Thyroid gland (tissue), 4 donors: ENCODE measurements around the gene RBMS1. TPM values are rescaled to one million over a fixed set of nuclear protein-coding genes. Genes with fewer than 3 reads are reported as not detected.

ENCODE experiments used
- DNase-seq, 2 donors: peaks; one replicate each; pipeline ENCODE4 v3.0.0-alpha.2; 2019
- H3K27ac ChIP-seq, 3 donors: fragments of 200-600 bp; sonication (generic); 1 replicate in 2 of 3; 2 replicates in 1 of 3; pipeline ENCODE4 v1.5.1; 2016 to 2019; ENCODE audit warnings: mild to moderate bottlenecking in 1 of 3, moderate library complexity in 1 of 3
- H3K27me3 ChIP-seq: fragments of 200-600 bp; sonication (generic); one replicate; pipeline ENCODE4 v1.5.1; 2019
- H3K36me3 ChIP-seq, 2 donors: fragments of 200-600 bp; sonication (generic); one replicate each; pipeline ENCODE4 v1.5.1; 2016 to 2019
- H3K4me1 ChIP-seq, 2 donors: fragments of 200-600 bp; sonication (generic); one replicate each; pipeline ENCODE4 v1.5.1; 2017 to 2019
- H3K4me3 ChIP-seq, 3 donors: fragments of 200-600 bp; sonication (generic); replicated peaks in 1 of 3; 1 replicate in 2 of 3; 2 replicates in 1 of 3; pipeline ENCODE4 v1.5.1; 2016; ENCODE audit warnings: mild to moderate bottlenecking in 1 of 3
- H3K9me3 ChIP-seq: fragments of 200-600 bp; sonication (generic); one replicate; pipeline ENCODE4 v1.5.1; 2017
- POLR2A ChIP-seq, 2 donors: fragments of 450-650 bp; IDR thresholded peaks; one replicate each; pipeline ENCODE4 v1.6.1; 2017; ENCODE audit warnings: antibody characterized with exemption in 2 of 2, mild to moderate bottlenecking in 2 of 2, moderate library complexity in 1 of 2
- WGBS, 2 donors: methylation state at CpG; one replicate each; pipeline ENCODE4 v1.1.5; 2017; 5-methylcytosine and 5-hydroxymethylcytosine counted together
- intact Hi-C: fragments of 100-400 bp; cut with DNase I; formaldehyde crosslinking; loops from one replicate; pipeline ENCODE4 v1.15.1; 2023
- total RNA-seq, 4 donors: library from RNA; depleted of rRNA; stranded (reverse); fragments of >200 nt; gene quantifications; one replicate each; pipeline ENCODE4 v1.2.3, GENCODE V29; 2016
- TF ChIP-seq, protein P1 (sequence below), 6 experiments: fragments of 200-600 bp in 3 of 6; fragments of 450-650 bp in 3 of 6; sonication (generic) in 3 of 6; IDR thresholded peaks; one replicate each; pipeline ENCODE4 v1.5.1; 2016 to 2019; ENCODE audit warnings: antibody characterized with exemption in 6 of 6, mild to moderate bottlenecking in 2 of 6, inconsistent platforms in 1 of 6, moderate library complexity in 1 of 6

The RBMS1 gene
- total RNA-seq, 4 donors from 2014 or later: 50.9 to 80.1 (median 69.0) TPM

DNA sequence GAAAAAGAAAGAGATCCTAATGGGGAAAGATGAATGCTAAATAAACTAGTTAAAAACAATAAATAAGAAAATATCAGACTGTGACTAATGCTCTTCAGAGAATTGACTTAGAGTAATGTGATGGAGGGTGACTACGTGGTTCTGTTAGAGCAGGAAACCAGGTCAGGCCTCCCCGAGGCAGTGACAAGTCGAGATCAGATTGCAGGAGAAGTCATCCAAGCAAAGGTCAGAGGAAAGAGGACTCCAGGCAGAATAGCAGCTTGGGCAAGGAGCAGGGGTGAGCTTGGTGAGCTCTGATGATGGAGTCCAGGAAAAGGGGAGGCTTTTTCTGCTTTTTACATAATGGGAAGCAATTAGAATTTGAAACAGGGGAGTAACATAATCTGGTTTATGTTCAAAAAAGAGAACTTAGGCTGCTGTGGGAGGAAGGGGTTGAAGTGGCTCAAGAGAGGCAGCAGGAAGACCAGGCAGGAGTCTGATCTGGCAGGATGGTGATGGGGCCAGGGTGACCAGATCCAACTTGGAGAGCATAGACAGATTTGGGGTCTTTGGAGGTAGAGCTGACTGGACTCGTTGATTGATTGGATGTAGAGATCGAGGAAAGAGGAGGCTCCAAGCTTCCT, 266.2 kb downstream of the RBMS1 start:
- WGBS, 2 donors: 70 to 77% methylated on average over 5 of the region's 5 CpGs
- TF ChIP-seq, protein P1, sequence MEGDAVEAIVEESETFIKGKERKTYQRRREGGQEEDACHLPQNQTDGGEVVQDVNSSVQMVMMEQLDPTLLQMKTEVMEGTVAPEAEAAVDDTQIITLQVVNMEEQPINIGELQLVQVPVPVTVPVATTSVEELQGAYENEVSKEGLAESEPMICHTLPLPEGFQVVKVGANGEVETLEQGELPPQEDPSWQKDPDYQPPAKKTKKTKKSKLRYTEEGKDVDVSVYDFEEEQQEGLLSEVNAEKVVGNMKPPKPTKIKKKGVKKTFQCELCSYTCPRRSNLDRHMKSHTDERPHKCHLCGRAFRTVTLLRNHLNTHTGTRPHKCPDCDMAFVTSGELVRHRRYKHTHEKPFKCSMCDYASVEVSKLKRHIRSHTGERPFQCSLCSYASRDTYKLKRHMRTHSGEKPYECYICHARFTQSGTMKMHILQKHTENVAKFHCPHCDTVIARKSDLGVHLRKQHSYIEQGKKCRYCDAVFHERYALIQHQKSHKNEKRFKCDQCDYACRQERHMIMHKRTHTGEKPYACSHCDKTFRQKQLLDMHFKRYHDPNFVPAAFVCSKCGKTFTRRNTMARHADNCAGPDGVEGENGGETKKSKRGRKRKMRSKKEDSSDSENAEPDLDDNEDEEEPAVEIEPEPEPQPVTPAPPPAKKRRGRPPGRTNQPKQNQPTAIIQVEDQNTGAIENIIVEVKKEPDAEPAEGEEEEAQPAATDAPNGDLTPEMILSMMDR (IDR thresholded peaks at IDR 0.05): no peak
- no peak for TF ChIP-seq POLR2A (IDR thresholded peaks at IDR 0.05)
- DNase-seq: no peak
- Histone ChIP-seq H3K9me3 (no peaks in the 10 kb centered on the region), H3K27ac (peak overlapping the region in 2 of 3 donors; percentile 41 to 65), H3K36me3 (no peaks in the 10 kb centered on the region), H3K4me1 (peaks cover 21 to 59% of the 10 kb centered on the region in 2 donors), H3K27me3 (no peaks in the 10 kb centered on the region), H3K4me3 (no peak overlapping the region)
- intact Hi-C loops: no loop called here

DNA sequence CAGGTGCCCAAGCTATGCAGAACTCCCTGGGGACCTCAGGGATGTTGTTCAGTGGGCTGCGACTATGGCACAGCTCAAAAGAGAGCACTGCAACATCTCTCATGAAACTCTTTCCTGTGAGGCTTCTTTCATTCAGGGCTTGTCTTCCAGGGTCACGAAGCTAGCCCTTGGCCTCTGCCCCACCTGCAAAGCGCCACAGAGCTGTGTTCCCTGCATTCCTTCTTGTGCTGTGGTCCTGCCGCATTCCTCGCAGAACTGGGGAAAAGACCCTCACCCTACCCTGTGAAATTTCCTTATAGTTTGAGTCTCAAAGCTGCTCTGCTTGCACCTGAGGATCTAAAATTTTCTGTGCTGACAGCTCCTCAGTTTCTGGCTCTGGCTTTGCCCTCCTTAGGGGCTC, 267.2 kb downstream of the RBMS1 start:
- 78 to 80% methylated on average over 5 of the region's 5 CpGs for WGBS, 2 donors
- no peak for TF ChIP-seq POLR2A (IDR thresholded peaks at IDR 0.05)
- TF ChIP-seq, protein P1 (IDR thresholded peaks at IDR 0.05): no peak
- H3K36me3 ChIP-seq: no peaks in the 10 kb centered on the region
- H3K4me1 ChIP-seq: peaks cover 30 to 66% of the 10 kb centered on the region in 2 donors
- H3K27me3 ChIP-seq: no peaks in the 10 kb centered on the region
- intact Hi-C loops: no loop called here
- H3K9me3 ChIP-seq: no peaks in the 10 kb centered on the region
- DNase-seq: peak in 1 of 2 donors; percentile 36
- H3K27ac ChIP-seq: peak overlapping the region in 2 of 3 donors; percentile 31
- H3K4me3 ChIP-seq: no peak overlapping the region

DNA sequence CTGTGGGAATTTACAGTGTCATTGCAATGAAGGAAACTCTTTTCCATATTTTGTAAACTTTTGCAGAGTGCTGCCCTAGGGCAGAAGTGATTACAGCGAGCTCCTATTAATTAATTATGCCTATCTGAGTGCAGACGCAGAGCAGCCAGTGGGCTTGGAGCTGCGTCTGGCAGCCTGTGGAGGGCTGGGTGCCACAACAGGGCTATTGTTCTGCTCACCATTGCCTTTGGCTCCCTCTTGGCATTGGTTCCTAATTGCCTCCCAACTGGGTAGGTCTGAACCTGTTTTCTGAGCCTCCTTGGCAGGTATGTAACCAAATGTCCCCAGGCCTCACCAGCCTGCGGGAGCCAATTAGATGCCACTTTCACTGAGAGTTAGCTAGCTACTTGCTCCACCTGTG, 267.9 kb downstream of the RBMS1 start:
- intact Hi-C loops: no loop called here
- Histone ChIP-seq H3K4me3 (no peak overlapping the region), H3K36me3 (no peaks in the 10 kb centered on the region), H3K4me1 (peaks cover 36 to 72% of the 10 kb centered on the region in 2 donors), H3K27me3 (no peaks in the 10 kb centered on the region), H3K9me3 (no peaks in the 10 kb centered on the region), H3K27ac (peak overlapping the region in 1 of 3 donors; percentile 31)
- WGBS, 2 donors: 90 to 91% methylated on average over 4 of the region's 4 CpGs
- DNase-seq: no peak
- TF ChIP-seq POLR2A (IDR thresholded peaks at IDR 0.05): no peak
- TF ChIP-seq, protein P1 (IDR thresholded peaks at IDR 0.05): no peak

DNA sequence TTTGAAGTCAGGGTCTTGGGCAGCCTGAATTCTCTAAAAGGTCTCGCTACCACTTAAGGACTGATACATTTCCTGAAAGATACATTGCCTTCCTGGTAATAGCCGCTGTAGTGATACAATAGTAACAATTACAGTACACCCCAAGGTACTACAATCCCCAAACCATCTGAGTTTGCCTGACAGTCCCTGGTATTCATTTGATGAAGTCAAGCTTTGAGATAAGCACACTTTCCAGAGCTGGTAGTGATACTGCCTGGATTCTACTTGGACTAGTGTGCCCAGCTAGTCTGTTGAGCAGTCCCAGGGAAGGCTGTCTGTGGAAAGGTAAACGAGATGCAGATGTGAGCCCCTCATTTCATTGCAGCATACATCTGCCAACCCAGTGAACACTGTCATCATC, 269.1 kb downstream of the RBMS1 start:
- no peak overlapping the region for H3K4me3 ChIP-seq
- H3K9me3 ChIP-seq: no peaks in the 10 kb centered on the region
- TF ChIP-seq, protein P1 (IDR thresholded peaks at IDR 0.05): no peak
- TF ChIP-seq POLR2A (IDR thresholded peaks at IDR 0.05): no peak
- intact Hi-C loops: no loop called here
- 94 to 100% methylated on average over 3 of the region's 3 CpGs for WGBS, 2 donors
- H3K27me3 ChIP-seq: no peaks in the 10 kb centered on the region
- H3K36me3 ChIP-seq: no peaks in the 10 kb centered on the region
- H3K27ac ChIP-seq: peak overlapping the region in 1 of 3 donors; percentile 96
- DNase-seq: no peak
- H3K4me1 ChIP-seq: peaks cover 39 to 78% of the 10 kb centered on the region in 2 donors

DNA sequence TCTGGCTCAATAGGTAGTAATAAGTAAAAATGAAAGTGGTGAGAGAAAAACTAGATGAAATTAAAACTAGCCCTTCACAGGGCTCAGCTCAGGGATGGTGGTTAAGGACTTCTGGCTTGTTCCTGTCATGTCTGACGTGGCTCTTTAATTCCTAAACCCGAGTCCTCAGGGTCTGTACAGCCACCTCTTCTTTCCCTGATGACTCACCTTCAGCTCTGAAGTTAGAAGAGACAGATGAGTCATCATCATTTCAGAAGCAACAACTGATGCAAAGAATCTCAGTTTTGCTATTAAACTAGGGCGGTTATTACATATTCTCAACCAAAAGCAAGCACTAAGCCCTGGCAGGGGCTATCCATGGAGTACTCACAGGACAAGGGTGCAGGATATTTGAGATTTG, 269.5 kb downstream of the RBMS1 start:
- intact Hi-C loops: no loop called here
- Histone ChIP-seq H3K4me1 (peaks cover 39 to 78% of the 10 kb centered on the region in 2 donors), H3K27me3 (no peaks in the 10 kb centered on the region), H3K4me3 (no peak overlapping the region), H3K36me3 (no peaks in the 10 kb centered on the region), H3K9me3 (no peaks in the 10 kb centered on the region), H3K27ac (peak overlapping the region in 2 of 3 donors; percentile 11 to 96)
- WGBS, 2 donors: 56 to 76% methylated on average over 3 of the region's 3 CpGs
- TF ChIP-seq, protein P1 (IDR thresholded peaks at IDR 0.05): no peak
- no peak for TF ChIP-seq POLR2A (IDR thresholded peaks at IDR 0.05)
- no peak for DNase-seq
